Measurements from ENCODE around the gene ISLR.

- TF ChIP-seq CTCF (IDR thresholded peaks at IDR 0.05) (no peak), POLR2A (IDR thresholded peaks at IDR 0.05) (no peak)
Observed at GRCh38 chr15:74209997-74210671, 36.6 kb downstream of the ISLR start.

Measured in body of pancreas (tissue), 4 donors.